Suprapubic skin (tissue), 3 donors: Measurements from ENCODE around the gene EMP2.

Experiments used
- CTCF ChIP-seq, 2 donors: fragments of 200-600 bp in 1 of 2; fragments of 450-650 bp in 1 of 2; sonication (generic) in 1 of 2; IDR thresholded peaks; one replicate each; pipeline ENCODE4 v1.5.1; 2016 to 2019; ENCODE audit warnings: antibody characterized with exemption in 2 of 2, mild to moderate bottlenecking in 1 of 2, moderate library complexity in 1 of 2
- POLR2A ChIP-seq, 2 donors: fragments of 450-650 bp; IDR thresholded peaks; one replicate each; pipeline ENCODE4 v1.6.1; 2017; ENCODE audit warnings: antibody characterized with exemption in 2 of 2, mild to moderate bottlenecking in 2 of 2, moderate library complexity in 2 of 2

- TF ChIP-seq CTCF (IDR thresholded peaks at IDR 0.05) (peak; percentile 70 to 80), POLR2A (IDR thresholded peaks at IDR 0.05) (no peak)
Observed at GRCh38 chr16:10509534-10510025, 70.8 kb downstream of the EMP2 start.
